Measurements from ENCODE around the gene ISYNA1.

ISYNA1 gene

DNA sequence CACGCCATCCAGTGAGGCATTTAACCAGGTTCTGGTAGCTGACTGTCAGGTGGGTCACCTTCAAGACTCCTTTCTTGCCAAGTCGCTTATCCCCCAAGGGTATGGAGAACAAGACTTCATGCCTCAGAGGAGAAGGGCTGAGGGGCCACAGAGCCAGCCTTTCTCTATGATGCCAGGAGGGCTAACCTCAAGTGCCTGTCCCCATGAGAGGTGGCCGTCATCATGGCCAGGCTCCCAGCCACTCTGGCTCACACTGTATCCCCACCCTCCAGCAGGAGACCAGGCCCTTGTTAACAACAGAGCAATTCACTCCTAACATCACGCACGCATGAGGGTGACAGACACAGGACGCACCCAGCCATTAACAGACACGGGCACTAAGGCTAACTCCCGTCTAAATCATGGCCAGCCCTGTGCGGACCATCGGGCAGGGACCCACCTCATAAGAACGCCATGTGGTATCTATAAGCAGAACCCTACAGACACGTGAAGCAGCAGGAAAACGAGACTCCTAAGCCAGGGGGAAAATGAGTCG is 38.6 kb upstream of the ISYNA1 start:
- FAIRE-seq (no peak), DNase-seq (ENCODE audit: insufficient read length) (no peak)
- TF ChIP-seq POLR2AphosphoS5 (IDR thresholded peaks at IDR 0.05; ENCODE audit: low read depth, low read length) (no peak), TAF1 (IDR thresholded peaks at IDR 0.05; ENCODE audit: borderline replicate concordance, low read depth, low read length) (no peak), POLR2A (IDR thresholded peaks at IDR 0.05; ENCODE audit: low read depth, low read length) (no peak)

DNA sequence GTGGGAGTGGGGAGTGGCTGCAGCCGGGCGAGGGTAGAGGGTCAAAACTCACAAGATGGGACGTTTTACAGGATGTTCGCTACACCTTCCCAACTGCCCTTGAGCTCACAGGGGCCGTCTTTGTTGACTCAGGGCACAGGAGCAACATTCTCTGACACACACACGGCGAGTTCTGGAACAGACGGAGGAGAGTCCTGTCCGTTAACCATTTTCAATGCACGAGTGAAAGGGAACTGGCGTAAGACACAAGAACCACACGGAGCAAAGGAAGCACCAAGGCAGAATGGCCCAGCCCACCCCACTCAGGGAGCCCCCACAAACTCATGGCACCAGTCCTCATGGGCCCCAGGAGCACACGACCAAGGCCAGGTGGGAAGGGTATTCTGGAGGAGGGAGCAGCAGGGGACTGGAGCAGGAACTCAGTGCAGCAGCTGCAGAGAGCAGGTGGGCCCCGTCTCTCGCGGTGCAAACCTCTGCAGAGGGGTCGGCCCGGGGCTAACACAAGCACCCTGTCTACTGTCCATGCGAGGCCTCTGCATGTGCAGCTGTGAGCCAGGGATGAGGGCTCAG is 37.9 kb upstream of the ISYNA1 start:
- FAIRE-seq = no peak
- DNase-seq (ENCODE audit: insufficient read length) = no peak
- no peak for TF ChIP-seq POLR2A (IDR thresholded peaks at IDR 0.05; ENCODE audit: low read depth, low read length)
- no peak for TF ChIP-seq TAF1 (IDR thresholded peaks at IDR 0.05; ENCODE audit: borderline replicate concordance, low read depth, low read length)

DNA sequence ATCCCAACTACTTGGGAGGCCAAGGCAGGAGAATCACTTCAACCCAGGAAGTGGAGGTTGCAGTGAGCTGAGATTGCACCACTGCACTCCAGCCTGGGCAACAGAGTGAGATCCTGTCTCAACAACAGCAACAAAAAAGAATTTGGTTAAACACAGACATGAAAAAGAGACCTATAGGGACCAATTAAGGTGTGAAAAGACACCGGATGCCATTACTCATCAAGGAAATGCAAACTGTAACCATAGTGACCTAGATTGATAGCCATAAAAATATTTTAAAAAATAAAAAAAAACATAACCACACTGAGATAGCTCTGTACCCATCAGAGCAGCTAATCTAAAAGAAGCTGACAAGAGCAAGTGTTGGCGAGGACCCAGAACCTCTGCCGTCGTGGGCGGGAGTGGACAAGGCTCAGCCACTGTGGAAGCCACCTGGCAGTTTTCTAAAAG is 37.1 kb upstream of the ISYNA1 start:
- FAIRE-seq = no peak
- TF ChIP-seq POLR2A (IDR thresholded peaks at IDR 0.05; ENCODE audit: low read depth, low read length) (no peak), POLR2AphosphoS5 (IDR thresholded peaks at IDR 0.05; ENCODE audit: low read depth, low read length) (no peak), TAF1 (IDR thresholded peaks at IDR 0.05; ENCODE audit: borderline replicate concordance, low read depth, low read length) (no peak)
- DNase-seq (ENCODE audit: insufficient read length) = no peak

DNA sequence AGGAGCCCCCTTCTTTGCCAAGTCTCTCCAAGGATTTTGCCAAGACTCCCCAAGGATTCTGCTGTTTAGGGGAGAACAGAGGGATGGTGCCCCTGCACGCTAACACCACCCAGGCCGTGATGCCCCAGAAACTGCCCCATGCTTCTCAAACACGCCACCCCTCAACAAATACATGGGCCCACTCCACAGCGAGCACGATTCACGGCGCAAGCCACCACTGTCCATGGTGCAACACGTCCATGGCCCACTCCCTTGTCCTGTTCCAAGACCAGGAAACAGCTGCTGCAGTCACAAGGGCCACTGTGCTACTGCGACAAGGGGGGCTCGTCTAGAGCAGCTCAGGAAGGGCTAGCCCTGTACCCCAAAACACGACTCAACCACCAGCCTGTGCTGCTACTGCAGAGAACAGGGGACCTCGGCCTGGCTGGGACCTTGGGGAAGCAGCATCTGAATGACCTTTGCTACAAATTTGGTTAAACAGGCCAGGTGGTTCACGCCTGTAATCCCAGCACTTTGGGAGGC is 36.5 kb upstream of the ISYNA1 start:
- DNase-seq (ENCODE audit: insufficient read length) = no peak
- no peak for TF ChIP-seq POLR2A (IDR thresholded peaks at IDR 0.05; ENCODE audit: low read depth, low read length)
- TF ChIP-seq POLR2AphosphoS5 (IDR thresholded peaks at IDR 0.05; ENCODE audit: low read depth, low read length) = no peak
- TF ChIP-seq TAF1 (IDR thresholded peaks at IDR 0.05; ENCODE audit: borderline replicate concordance, low read depth, low read length) = no peak
- no peak for FAIRE-seq

DNA sequence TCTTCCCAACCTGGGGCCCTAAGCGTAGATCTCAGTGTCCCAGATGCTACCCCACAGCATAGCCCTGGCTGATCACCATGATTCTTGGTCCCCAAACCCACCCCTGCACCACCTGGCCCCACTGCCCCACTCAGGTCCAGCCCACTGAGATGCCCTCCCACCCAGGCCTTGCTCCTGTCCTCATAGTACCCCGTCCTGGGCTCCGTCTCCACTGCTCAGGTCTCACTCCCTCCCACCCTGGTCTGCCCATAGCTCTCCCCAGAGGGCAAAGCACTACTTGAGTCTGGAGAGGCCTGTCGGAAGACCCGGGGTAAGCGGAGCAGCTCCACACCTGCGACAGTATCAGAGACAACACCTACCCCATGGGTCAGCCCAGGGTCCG is 35.8 kb upstream of the ISYNA1 start:
- DNase-seq (ENCODE audit: insufficient read length) (no peak), FAIRE-seq (no peak)
- TF ChIP-seq POLR2A (IDR thresholded peaks at IDR 0.05; ENCODE audit: low read depth, low read length) (no peak), TAF1 (IDR thresholded peaks at IDR 0.05; ENCODE audit: borderline replicate concordance, low read depth, low read length) (no peak), POLR2AphosphoS5 (IDR thresholded peaks at IDR 0.05; ENCODE audit: low read depth, low read length) (no peak)

DNA sequence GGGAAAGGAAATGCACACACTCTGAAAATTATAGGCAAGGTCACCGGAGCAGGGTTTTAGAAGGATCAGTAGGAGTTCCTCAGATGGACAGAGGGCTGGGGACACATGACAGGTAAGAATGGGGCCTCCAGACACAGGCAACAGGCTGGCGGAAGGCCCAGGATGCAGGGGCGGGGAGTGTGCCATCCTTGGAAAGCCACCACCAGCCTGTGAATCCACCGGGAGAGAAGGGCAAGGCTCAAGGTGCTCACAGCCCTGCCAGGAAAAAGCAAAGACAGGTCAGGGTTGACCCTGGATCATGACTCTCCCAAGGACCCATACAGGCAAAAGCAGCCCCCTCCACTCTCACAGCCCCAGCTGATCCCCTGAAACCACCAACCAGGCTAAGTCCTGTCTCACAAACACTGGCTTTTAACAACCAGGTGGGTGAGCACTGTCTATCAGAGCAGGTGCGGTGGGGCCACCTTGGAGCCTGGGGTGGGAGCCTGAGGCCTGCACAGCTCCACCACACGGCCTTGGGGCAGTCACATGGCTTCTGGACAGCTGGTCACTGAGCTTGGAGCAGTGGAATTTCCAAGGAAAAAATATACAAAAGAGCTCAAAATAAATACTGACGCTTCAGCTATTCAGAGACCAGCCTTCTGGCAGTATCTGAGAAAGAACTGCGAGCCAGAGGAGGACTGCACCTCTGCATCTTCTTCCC is 35.2 kb upstream of the ISYNA1 start:
- FAIRE-seq (no peak), DNase-seq (ENCODE audit: insufficient read length) (no peak)
- no peak for TF ChIP-seq POLR2A (IDR thresholded peaks at IDR 0.05; ENCODE audit: low read depth, low read length)
- TF ChIP-seq POLR2AphosphoS5 (IDR thresholded peaks at IDR 0.05; ENCODE audit: low read depth, low read length) = no peak
- TF ChIP-seq TAF1 (IDR thresholded peaks at IDR 0.05; ENCODE audit: borderline replicate concordance, low read depth, low read length) = no peak

DNA sequence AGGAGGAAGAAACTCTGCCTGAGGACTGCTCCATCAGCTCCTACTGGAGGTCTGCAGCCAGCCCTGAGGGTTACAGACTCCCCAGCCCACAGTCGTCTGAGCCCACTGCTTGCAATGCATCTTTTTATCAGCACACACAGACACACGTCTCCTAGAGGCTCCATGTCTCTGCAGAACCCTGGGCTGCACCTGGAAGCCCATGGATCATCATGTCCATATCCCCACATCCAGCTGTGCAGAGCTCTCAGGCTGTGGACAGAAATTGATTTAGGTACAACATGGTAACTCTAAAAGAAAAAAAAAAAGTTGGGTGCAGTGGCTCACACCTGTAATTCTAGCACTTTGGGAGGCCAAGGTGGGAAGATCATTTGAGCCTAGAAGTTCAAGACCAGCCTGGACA is 32.9 kb upstream of the ISYNA1 start:
- FAIRE-seq (no peak), DNase-seq (ENCODE audit: insufficient read length) (no peak)
- TF ChIP-seq POLR2A (IDR thresholded peaks at IDR 0.05; ENCODE audit: low read depth, low read length) (no peak), TAF1 (IDR thresholded peaks at IDR 0.05; ENCODE audit: borderline replicate concordance, low read depth, low read length) (no peak), POLR2AphosphoS5 (IDR thresholded peaks at IDR 0.05; ENCODE audit: low read depth, low read length) (no peak)

DNA sequence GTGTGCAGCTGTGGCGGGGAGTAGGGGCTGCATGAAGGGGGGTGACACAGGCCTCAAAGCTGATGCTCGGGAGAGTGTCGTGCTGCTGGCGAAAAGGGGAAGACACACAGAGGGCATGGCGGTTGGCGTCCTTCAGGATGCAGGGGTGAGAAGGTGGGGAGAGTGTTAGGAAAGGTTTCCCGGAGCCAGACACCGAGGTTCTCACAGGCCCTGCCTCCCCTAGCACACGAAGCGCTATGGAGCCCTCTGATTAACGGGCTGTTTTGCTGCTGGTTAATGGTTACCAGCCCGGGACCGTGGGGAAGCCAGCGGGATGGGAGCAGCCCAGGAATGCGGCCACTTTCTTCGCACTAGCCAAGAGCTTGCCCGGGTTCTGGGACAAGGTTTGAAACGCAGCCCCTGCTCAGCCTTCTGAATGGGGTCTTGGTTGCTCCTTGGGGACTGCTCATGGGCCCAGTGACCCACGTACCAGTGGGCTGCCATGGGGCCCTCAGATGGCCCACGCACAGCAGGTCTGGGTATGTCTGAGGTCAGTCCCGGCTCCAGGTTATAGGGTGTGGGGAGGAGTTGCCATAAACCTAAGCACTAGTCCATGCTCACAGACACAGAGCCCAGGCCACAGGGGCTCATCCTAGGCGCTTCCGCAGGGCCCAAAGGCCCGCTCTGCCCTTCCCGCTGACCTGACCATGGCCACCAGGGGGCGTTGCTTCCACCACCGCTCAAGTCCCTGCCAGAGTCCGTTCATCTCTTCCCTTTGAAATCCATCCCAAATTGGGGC is 31.3 kb upstream of the ISYNA1 start:
- TF ChIP-seq POLR2AphosphoS5 (IDR thresholded peaks at IDR 0.05; ENCODE audit: low read depth, low read length) (no peak), TAF1 (IDR thresholded peaks at IDR 0.05; ENCODE audit: borderline replicate concordance, low read depth, low read length) (no peak), POLR2A (IDR thresholded peaks at IDR 0.05; ENCODE audit: low read depth, low read length) (no peak)
- FAIRE-seq (peak; percentile 48), DNase-seq (ENCODE audit: insufficient read length) (peak; percentile 69)

DNA sequence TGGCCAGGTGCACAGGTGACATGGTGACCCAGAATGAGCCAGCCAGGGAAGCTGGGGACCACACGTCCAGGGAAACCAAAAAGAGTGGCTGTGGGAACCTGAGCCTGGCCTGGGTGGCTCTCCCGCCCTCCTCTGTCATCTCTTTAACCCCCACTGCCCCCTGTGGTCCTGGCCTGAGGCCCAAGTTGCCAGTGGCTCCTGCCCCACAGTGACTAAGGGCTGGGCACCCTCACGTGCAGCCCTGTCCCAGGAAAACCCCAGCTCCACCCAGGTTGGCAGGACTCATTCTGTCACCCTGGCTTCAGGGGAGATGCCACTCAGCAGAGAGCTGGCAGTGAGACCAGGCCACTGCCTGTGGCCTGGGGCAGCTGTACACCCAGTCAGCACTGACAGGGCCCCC is 30.6 kb upstream of the ISYNA1 start:
- FAIRE-seq (no peak), DNase-seq (ENCODE audit: insufficient read length) (no peak)
- TF ChIP-seq POLR2AphosphoS5 (IDR thresholded peaks at IDR 0.05; ENCODE audit: low read depth, low read length) = no peak
- TF ChIP-seq POLR2A (IDR thresholded peaks at IDR 0.05; ENCODE audit: low read depth, low read length) = no peak
- no peak for TF ChIP-seq TAF1 (IDR thresholded peaks at IDR 0.05; ENCODE audit: borderline replicate concordance, low read depth, low read length)

DNA sequence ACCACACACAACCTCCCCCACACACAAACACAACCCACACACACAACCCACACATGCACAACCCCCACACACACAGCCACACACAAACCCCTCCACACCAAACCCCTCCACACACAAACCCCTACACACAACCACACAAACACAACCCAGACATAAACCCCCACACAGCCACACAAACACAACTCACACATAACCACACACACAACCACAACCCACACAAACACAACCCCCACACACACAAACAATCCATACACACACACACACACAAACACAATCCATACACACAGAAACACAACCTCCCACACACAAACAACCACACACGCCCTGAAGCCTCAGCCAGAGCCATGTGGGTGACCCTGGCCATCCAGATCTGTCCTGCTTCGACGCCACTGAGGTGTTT is 30.0 kb upstream of the ISYNA1 start:
- no peak for FAIRE-seq
- no peak for TF ChIP-seq POLR2AphosphoS5 (IDR thresholded peaks at IDR 0.05; ENCODE audit: low read depth, low read length)
- no peak for TF ChIP-seq TAF1 (IDR thresholded peaks at IDR 0.05; ENCODE audit: borderline replicate concordance, low read depth, low read length)
- TF ChIP-seq POLR2A (IDR thresholded peaks at IDR 0.05; ENCODE audit: low read depth, low read length) = no peak
- DNase-seq (ENCODE audit: insufficient read length) = no peak

DNA sequence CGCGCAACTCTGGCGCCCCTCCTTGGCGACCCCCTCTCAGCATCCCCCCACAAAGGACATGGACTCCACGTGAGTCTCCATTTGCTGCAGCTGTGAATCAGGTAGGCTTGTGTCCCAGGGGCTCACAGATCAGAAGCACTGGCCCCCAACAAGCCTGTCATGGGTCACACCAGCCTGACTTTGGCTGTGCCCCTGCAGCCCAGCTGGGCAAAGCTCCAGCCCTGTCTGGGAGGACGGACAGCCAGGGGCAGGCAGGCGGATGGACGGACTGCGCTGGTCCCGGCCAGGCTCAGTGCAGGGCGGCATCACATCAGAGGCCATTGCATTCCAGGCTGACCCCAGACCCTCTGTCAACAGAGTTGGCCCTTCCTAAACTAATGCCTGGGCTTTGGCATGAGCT is 28.4 kb upstream of the ISYNA1 start:
- DNase-seq (ENCODE audit: insufficient read length) (no peak), FAIRE-seq (no peak)
- no peak for TF ChIP-seq POLR2AphosphoS5 (IDR thresholded peaks at IDR 0.05; ENCODE audit: low read depth, low read length)
- TF ChIP-seq TAF1 (IDR thresholded peaks at IDR 0.05; ENCODE audit: borderline replicate concordance, low read depth, low read length) = no peak
- TF ChIP-seq POLR2A (IDR thresholded peaks at IDR 0.05; ENCODE audit: low read depth, low read length) = no peak

Data from GM12892 (cell line).